GM11168 (cell line): ENCODE data around the gene KIAA1549.

Experiments used
- in situ Hi-C: fragments of 300-500 bp; cut with MboI; formaldehyde crosslinking; loops from one replicate; pipeline ENCODE4 v1.12.0; 2022; ENCODE audit warnings: low sequenced_read_pairs; ENCODE audit not compliant: unreplicated experiment

Gene KIAA1549

GRCh38 chr7:138975343-138976104, 5.7 kb downstream of the KIAA1549 start:
- in situ Hi-C loops: no loop called here

DNA sequence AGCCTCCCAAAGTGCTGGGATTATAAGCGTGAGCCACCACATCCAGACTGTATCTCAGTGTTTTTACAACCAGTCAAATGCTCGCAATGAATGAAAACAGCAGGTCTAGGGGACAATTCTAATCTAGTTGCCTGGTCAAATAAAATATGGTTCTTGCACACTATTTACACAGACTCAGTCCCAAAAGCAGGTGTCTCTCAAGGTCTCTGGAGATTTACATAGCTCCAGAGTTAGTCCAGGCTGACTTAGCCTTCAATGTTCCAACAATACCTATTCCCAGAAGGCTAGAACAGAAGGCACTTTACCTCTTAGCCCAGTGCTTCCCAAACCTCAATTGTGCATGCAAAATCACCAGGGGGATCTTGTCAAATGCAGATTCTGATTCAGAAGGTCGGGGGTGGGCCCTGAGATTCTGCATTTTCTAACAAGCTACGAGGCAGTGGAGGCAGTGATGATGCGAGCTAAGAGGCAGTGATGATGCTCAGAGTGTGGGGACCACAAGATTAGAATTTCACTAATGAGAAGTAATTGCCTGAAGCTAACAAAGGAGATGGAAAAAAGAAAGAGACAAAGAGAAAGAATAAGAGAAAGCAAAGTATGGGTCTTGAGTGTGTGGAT, 6.4 kb downstream of the KIAA1549 start:
- in situ Hi-C loops: no loop called here

DNA sequence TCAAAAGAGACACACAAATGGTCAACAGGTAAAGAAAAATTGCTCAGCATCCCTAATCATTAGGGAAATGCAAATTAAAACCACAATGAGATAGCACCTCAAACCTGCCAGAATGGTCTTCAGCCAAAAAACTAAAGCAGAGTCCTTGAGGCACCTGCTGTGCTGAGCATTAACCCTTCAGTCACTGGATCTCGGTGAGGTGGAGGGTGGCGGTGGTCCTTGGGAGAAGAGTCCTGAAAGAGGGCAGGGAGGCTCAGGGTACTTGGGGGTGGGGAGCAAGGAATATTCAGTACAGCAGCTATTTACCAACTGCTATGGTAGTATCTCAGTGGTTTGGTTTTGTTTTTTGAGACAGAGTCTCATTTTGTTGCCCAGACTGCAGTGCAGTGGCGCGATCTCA, 7.1 kb downstream of the KIAA1549 start:
- in situ Hi-C loops: no loop called here

DNA sequence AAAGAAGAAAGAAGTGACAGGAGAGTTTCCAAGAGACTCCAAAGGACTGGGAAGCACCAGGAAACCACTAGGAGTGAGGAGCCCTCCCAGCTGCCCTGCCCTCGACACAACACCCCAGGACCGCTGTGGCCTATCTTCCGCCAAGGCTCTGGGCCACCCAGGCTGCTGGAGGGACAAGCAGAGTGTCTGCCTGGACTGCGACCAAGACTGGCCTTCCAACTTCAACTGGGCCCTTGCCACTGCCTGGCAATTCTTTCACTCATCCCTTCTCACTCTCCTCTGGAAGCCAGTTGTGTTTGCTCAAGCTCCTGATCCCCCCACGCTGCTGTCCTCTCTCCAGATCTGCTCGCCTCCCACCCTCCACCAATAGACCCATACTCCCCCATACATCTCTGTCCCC, 10.2 kb downstream of the KIAA1549 start:
- in situ Hi-C loops: no loop called here

DNA sequence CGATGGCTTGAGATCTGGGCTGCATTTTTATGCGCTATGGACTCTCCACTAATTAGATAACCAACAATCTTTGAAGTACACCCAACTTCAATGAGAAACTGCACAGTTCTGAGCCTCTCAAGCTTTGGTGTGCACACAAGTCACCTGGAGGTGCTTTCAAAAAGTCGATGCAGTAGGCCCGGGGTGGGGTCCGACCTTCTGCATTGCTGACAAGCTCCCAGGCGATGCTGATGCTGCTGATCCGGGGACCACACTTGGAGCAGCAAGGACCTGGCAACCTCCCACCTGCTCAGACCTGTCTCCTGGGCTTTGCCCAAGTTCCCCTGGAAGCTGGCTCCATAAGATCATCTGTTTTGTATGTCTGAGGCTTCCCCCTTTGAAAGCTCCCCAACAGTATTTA, 10.7 kb downstream of the KIAA1549 start:
- in situ Hi-C loops: no loop called here

GRCh38 chr7:138967159-138967558, 14.0 kb downstream of the KIAA1549 start:
- in situ Hi-C loops: no loop called here

- in situ Hi-C loops: no loop called here
Observed at GRCh38 chr7:138964624-138965436, 16.4 kb downstream of the KIAA1549 start.

- in situ Hi-C loops: no loop called here
Observed at GRCh38 chr7:138963675-138964074, 17.5 kb downstream of the KIAA1549 start.

- in situ Hi-C loops: no loop called here
Observed at GRCh38 chr7:138962561-138963270, 18.5 kb downstream of the KIAA1549 start.

DNA sequence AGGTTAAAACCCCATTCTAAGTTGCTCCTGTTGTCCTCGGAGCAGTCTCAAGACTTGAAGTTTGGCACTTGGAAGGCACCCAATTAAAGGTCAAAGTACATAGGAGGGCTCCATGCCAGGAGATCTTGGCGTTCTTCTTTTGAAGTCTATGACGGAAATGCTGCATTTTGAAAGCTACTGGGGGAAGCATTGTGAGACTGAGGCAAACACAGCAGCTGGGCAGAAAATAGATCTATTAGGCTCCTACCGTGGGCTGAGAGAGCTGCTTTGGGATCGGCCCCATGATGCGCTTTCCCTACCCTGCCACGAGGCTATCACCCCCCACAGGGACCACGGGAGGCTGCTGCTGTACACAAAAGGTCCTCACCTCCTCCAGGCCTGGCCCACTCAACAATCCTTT, 20.0 kb downstream of the KIAA1549 start:
- in situ Hi-C loops: no loop called here

- in situ Hi-C loops: no loop called here
Observed at GRCh38 chr7:138958391-138958956, 22.7 kb downstream of the KIAA1549 start.

GRCh38 chr7:138957753-138958390, 23.3 kb downstream of the KIAA1549 start:
- in situ Hi-C loops: no loop called here

DNA sequence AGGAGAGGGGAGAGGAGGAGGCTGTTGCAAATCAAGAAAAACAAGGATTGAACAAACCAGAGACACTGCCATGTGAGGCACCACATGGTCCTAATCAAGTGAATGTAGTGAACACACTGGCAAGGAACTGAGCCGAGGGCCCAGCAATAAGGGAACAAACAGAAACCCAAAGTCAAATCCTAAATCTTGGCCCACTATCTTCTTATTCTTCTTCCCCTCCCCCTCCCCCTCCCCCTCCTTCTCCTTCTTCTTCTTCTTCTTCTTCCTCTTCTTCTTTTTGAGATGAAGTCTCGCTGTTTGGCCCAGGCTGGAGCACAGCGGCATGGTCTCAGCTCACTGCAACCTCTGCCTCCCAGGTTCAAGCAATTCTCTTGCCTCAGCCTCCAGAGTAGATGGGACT, 24.0 kb downstream of the KIAA1549 start:
- in situ Hi-C loops: no loop called here

DNA sequence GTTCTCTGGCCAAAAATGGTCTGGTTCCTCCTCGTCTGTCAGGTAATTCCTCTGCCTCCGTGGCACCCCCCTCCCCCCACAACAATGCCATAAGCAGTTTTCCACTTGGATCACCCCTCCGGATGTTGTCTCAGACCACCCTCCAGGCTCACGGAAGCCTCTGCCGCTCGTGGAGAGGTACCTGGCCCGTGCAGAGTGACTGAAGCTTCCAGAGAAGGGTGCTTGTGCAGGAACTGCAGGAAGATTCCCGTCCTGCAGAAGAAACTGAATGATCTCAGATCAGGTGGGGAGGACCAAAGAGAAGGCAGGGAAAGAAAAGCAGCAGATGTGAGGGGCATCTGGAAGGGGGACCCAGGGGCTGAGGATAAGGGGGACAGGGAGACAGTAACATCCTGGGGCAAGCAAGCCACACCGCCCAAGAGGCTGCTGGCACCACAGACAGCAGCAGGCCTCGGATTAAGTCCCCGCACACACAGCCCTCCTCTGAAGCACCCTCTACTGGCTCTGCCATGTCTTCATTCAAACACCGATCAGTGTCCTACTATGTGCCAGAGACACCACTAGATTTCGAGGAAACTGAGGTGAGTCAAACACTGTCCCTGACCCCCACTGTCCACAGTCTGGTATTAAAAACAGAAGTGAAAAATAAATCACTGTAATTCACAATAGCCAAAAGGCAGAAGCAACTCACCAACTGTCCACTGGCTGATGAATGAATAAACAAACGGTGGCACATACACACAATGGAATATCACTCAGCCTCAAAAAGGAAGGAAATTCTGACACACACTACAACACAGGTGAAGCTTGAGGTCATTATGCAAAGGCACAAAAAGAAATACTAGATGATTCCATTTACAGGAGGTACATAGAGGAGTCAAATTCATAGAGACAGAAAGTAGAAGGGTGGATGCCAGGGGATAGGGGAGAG, 26.4 kb downstream of the KIAA1549 start:
- in situ Hi-C loops: no loop called here

- in situ Hi-C loops: no loop called here
Observed at GRCh38 chr7:138952791-138953190, 28.4 kb downstream of the KIAA1549 start.

- in situ Hi-C loops: no loop called here
Observed at GRCh38 chr7:138951953-138952352, 29.2 kb downstream of the KIAA1549 start.

GRCh38 chr7:138949421-138950088, 31.6 kb downstream of the KIAA1549 start:
- in situ Hi-C loops: no loop called here

- in situ Hi-C loops: no loop called here
Observed at GRCh38 chr7:138948403-138948802, 32.8 kb downstream of the KIAA1549 start.
